K562 (cell line): ENCODE measurements around the gene HIPK2. TPM values are rescaled to one million over a fixed set of nuclear protein-coding genes. Genes with fewer than 3 reads are reported as not detected.

Experiments
- ARID2 ChIP-seq: fragments of 450-650 bp; IDR thresholded peaks from 2 replicates; pipeline ENCODE4 v1.6.1; 2017; ENCODE audit warnings: antibody characterized with exemption, mild to moderate bottlenecking
- BMI1 ChIP-seq: fragments of 150-350 bp; IDR thresholded peaks from 2 replicates; pipeline ENCODE4 v1.6.1; 2014; ENCODE audit warnings: low read length
- FOXJ3 ChIP-seq: sonication (generic); formaldehyde crosslinking; IDR thresholded peaks from 2 replicates; pipeline ENCODE4 v1.4.0; 2020; ENCODE audit warnings: mild to moderate bottlenecking, missing genetic modification reagents
- MYC ChIP-seq, 2 experiments: fragments of 250-450 bp in 1 of 2; sonication (Bioruptor Pico) in 1 of 2; IDR thresholded peaks; 2 replicates each; pipeline versions ENCODE4 v1.5.1 to v1.6.1; 2012 to 2021; ENCODE audit warnings: low read depth in 2 of 2, borderline replicate concordance in 1 of 2, improper control_type of control experiment in 1 of 2, low read length in 1 of 2, mild to moderate bottlenecking in 1 of 2, moderate library complexity in 1 of 2
- RAD51 ChIP-seq: fragments of 450-650 bp; IDR thresholded peaks from 2 replicates; pipeline ENCODE4 v1.7.1; 2016; ENCODE audit warnings: low read depth, mild to moderate bottlenecking, borderline replicate concordance
- SMC3 ChIP-seq: conservative IDR thresholded peaks from 2 replicates; pipeline ENCODE4 v1.6.1; 2011; ENCODE audit warnings: low read depth, low read length, improper control_type of control experiment; ENCODE audit not compliant: insufficient read depth
- TRIM28 ChIP-seq: fragments of 450-650 bp; IDR thresholded peaks from 2 replicates; pipeline ENCODE4 v1.6.1; 2017
- WHSC1 ChIP-seq: IDR thresholded peaks from one replicate; pipeline ENCODE4 v1.6.1; 2012; ENCODE audit warnings: low read length, control low read depth, inconsistent platforms
- XRCC3 ChIP-seq: fragments of 450-650 bp; IDR thresholded peaks from 2 replicates; pipeline ENCODE4 v1.6.1; 2017; ENCODE audit warnings: mild to moderate bottlenecking, moderate library complexity
- ZNF174 ChIP-seq: fragments of 250-450 bp; sonication (Bioruptor Pico); IDR thresholded peaks from 2 replicates; pipeline ENCODE4 v1.4.0; 2020; ENCODE audit warnings: mild to moderate bottlenecking
- ZNF239 ChIP-seq: fragments of 250-450 bp; sonication (Bioruptor Pico); IDR thresholded peaks from 2 replicates; pipeline ENCODE4 v1.4.0; 2020; ENCODE audit warnings: mild to moderate bottlenecking
- ZNF24 ChIP-seq: fragments of 450-650 bp; IDR thresholded peaks from 2 replicates; pipeline ENCODE4 v1.6.1; 2016
- ZNF551 ChIP-seq: fragments of 250-450 bp; sonication (Bioruptor Pico); IDR thresholded peaks from 2 replicates; pipeline ENCODE4 v1.5.0; 2021; ENCODE audit warnings: mild to moderate bottlenecking, moderate library complexity
- ZNF586 ChIP-seq: fragments of 450-650 bp; formaldehyde crosslinking; conservative IDR thresholded peaks from 2 replicates; pipeline ENCODE4 v1.4.0; 2020; ENCODE audit warnings: mild to moderate bottlenecking, moderate library complexity
- ZNF644 ChIP-seq: fragments of 200-800 bp; sonication (Bioruptor generic); IDR thresholded peaks from 2 replicates; pipeline ENCODE4 v1.6.1; 2016; ENCODE audit warnings: low read depth, missing genetic modification characterization, missing compliant biosample characterization
- polyA plus RNA-seq, 8 experiments: library from polyadenylated mRNA; depleted of rRNA in 4 of 8; stranded (reverse) in 5 of 8; unstranded in 3 of 8; fragments of >200 nt; fragmentation: Nextera tagmentation in 2 of 8; fragmentation: Illumina TruSeq in 1 of 8; extraction: Ambion mirVana in 2 of 8; extraction: Trizol in 1 of 8; gene quantifications; 2 replicates each; pipeline versions ENCODE4 v1.2.1 to v1.2.3, GENCODE V29; 2011 to 2014; ENCODE audit warnings: inconsistent platforms in 1 of 8, missing spikeins in 1 of 8
- total RNA-seq, 7 experiments: library from RNA; depleted of rRNA in 6 of 7; stranded (reverse); fragments of >200 nt in 6 of 7; fragmentation: Illumina TruSeq in 2 of 7; extraction: Trizol in 2 of 7; gene quantifications; 2 replicates each; pipeline versions ENCODE4 v1.2.1 to v1.2.3, GENCODE V29; 2011 to 2021; ENCODE audit warnings: low replicate concordance in 1 of 7
- TF ChIP-seq, protein P1 (sequence below): fragments of 450-650 bp; IDR thresholded peaks from 2 replicates; pipeline ENCODE4 v1.6.1; 2016; ENCODE audit warnings: low read depth
- TF ChIP-seq, protein P2 (sequence below): sonication (generic); IDR thresholded peaks from 2 replicates; pipeline ENCODE4 v1.6.1; 2016

Gene HIPK2
- total and polyA plus RNA-seq, 9 of the 15 experiments (the other 6 are each of a cell fraction or from before 2014, with no cell fraction given): 0.69 to 19.8 (median 5.1) TPM

DNA sequence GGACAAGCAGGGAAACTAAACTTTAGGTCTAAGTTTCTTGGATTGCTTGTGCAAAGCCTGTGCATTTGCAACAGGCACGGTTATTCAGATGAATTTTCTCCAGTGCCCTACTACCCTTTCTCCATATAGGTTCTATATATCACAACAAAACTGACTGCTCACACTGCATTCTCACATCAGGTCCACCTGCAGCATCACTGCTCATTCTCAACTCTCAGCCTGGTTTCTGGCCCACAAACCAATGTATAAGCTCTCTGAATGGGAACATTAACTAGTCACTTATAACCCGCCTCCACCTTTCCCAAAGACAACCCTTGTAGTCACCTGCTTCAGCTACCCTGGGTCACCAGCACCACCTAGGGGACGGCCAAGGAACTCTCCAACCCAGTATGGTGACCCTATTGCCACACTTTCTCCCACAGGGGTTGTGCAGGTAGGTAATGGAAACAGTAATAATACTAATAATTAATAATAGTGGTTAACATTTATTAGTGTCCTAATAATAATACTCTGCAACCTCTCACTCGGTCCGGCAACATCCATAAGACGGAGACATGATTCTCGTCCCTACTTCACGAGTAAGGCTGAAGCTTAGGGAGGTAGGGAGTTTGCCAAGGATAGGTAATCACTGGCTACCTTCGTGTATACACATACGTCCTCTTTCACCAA, 157.0 kb downstream of the HIPK2 start (continued):
- peak; percentile 85 for TF ChIP-seq SMC3
- no peak for TF ChIP-seq ZNF174 (CRISPR knock-in tag)
- no peak for TF ChIP-seq WHSC1
- TF ChIP-seq ZNF551: no peak
- no peak for TF ChIP-seq XRCC3
- no peak for TF ChIP-seq ZNF586 (CRISPR knock-in tag)
- TF ChIP-seq, protein P1, sequence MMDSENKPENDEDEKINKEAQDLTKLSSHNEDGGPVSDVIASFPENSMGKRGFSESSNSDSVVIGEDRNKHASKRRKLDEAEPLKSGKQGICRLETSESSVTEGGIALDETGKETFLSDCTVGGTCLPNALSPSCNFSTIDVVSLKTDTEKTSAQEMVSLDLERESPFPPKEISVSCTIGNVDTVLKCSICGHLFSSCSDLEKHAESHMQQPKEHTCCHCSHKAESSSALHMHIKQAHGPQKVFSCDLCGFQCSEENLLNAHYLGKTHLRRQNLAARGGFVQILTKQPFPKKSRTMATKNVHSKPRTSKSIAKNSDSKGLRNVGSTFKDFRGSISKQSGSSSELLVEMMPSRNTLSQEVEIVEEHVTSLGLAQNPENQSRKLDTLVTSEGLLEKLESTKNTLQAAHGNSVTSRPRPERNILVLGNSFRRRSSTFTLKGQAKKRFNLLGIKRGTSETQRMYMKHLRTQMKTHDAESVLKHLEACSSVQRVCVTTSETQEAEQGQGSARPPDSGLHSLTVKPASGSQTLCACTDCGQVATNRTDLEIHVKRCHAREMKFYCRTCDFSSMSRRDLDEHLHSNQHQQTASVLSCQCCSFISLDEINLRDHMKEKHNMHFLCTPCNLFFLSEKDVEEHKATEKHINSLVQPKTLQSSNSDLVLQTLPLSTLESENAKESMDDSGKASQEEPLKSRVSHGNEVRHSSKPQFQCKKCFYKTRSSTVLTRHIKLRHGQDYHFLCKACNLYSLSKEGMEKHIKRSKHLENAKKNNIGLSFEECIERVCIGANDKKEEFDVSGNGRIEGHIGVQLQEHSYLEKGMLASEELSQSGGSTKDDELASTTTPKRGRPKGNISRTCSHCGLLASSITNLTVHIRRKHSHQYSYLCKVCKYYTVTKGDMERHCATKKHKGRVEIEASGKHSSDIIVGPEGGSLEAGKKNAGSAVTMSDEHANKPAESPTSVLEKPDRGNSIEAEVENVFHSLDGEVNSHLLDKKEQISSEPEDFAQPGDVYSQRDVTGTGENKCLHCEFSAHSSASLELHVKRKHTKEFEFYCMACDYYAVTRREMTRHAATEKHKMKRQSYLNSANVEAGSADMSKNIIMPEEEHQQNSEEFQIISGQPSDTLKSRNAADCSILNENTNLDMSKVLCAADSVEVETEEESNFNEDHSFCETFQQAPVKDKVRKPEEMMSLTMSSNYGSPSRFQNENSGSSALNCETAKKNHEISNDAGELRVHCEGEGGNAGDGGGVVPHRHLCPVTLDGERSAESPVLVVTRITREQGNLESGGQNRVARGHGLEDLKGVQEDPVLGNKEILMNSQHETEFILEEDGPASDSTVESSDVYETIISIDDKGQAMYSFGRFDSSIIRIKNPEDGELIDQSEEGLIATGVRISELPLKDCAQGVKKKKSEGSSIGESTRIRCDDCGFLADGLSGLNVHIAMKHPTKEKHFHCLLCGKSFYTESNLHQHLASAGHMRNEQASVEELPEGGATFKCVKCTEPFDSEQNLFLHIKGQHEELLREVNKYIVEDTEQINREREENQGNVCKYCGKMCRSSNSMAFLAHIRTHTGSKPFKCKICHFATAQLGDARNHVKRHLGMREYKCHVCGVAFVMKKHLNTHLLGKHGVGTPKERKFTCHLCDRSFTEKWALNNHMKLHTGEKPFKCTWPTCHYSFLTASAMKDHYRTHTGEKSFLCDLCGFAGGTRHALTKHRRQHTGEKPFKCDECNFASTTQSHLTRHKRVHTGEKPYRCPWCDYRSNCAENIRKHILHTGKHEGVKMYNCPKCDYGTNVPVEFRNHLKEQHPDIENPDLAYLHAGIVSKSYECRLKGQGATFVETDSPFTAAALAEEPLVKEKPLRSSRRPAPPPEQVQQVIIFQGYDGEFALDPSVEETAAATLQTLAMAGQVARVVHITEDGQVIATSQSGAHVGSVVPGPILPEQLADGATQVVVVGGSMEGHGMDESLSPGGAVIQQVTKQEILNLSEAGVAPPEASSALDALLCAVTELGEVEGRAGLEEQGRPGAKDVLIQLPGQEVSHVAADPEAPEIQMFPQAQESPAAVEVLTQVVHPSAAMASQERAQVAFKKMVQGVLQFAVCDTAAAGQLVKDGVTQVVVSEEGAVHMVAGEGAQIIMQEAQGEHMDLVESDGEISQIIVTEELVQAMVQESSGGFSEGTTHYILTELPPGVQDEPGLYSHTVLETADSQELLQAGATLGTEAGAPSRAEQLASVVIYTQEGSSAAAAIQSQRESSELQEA: no peak
- no peak for TF ChIP-seq BMI1
- TF ChIP-seq FOXJ3: no peak
- TF ChIP-seq ZNF644: no peak
- TF ChIP-seq RAD51: no peak
- TF ChIP-seq, protein P2, sequence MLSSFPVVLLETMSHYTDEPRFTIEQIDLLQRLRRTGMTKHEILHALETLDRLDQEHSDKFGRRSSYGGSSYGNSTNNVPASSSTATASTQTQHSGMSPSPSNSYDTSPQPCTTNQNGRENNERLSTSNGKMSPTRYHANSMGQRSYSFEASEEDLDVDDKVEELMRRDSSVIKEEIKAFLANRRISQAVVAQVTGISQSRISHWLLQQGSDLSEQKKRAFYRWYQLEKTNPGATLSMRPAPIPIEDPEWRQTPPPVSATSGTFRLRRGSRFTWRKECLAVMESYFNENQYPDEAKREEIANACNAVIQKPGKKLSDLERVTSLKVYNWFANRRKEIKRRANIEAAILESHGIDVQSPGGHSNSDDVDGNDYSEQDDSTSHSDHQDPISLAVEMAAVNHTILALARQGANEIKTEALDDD: peak; percentile 97
- TF ChIP-seq TRIM28: no peak
- no peak for TF ChIP-seq MYC (IDR thresholded peaks at IDR 0.05; ENCODE audit: low read depth, low read length)
- no peak for TF ChIP-seq MYC (CRISPR knock-in tag; IDR thresholded peaks at IDR 0.05; ENCODE audit: borderline replicate concordance, low read depth)
- TF ChIP-seq ZNF24: no peak
- no peak for TF ChIP-seq ARID2
- TF ChIP-seq ZNF239 (CRISPR knock-in tag): no peak
